WTC11 (cell line): ENCODE results near the gene EVA1A. TPM values are rescaled to one million over a fixed set of nuclear protein-coding genes. Genes with fewer than 3 reads are reported as not detected.

Experiments used
- ATAC-seq: fragments of 200-7000 bp; cut with Tn5 transposase; 2 replicates; pipeline ENCODE4 v1.10.0; 2021; ENCODE audit warnings: mild to moderate bottlenecking, moderate library complexity
- CTCF ChIA-PET: fragments of 300-600 bp; sonication (Branson Sonifier 250); formaldehyde crosslinking; loops from one replicate; lab custom pipeline; 2021; ENCODE audit warnings: antibody characterized with exemption; lab: Charles Lee
- POLR2A ChIA-PET: fragments of 350-600 bp; sonication (Branson Sonifier 250); formaldehyde crosslinking; loops from one replicate; lab custom pipeline; 2021; ENCODE audit warnings: antibody characterized with exemption; lab: Charles Lee
- DNase-seq: peaks from one replicate; pipeline ENCODE4 v3.0.0; 2021; ENCODE audit warnings: low spot score
- H3K27ac Mint-ChIP-seq: 2 replicates; pipeline ENCODE4 v1.8.0; 2021; ENCODE audit warnings: mixed read lengths
- H3K27me3 Mint-ChIP-seq: 2 replicates; pipeline ENCODE4 v1.8.0; 2021; ENCODE audit warnings: low read depth, mild to moderate bottlenecking, moderate library complexity, mixed read lengths
- H3K36me3 Mint-ChIP-seq: 2 replicates; pipeline ENCODE4 v1.8.0; 2021; ENCODE audit warnings: mixed read lengths
- H3K4me1 Mint-ChIP-seq: 2 replicates; pipeline ENCODE4 v1.8.0; 2022; ENCODE audit warnings: mixed read lengths
- H3K4me3 Mint-ChIP-seq: 2 replicates; pipeline ENCODE4 v1.8.0; 2021; ENCODE audit warnings: mild to moderate bottlenecking, moderate library complexity, mixed read lengths
- H3K9me3 Mint-ChIP-seq: 2 replicates; pipeline ENCODE4 v1.8.0; 2021; ENCODE audit warnings: mixed read lengths
- ARID4B ChIP-seq: sonication (generic); formaldehyde crosslinking; IDR thresholded peaks from 2 replicates; pipeline ENCODE4 v1.8.0; 2023; ENCODE audit warnings: missing genetic modification reagents, mild to moderate bottlenecking, borderline replicate concordance
- ATF3 ChIP-seq: sonication (generic); formaldehyde crosslinking; conservative IDR thresholded peaks from 2 replicates; pipeline ENCODE4 v1.8.1; 2022; ENCODE audit warnings: mild to moderate bottlenecking, missing genetic modification reagents
- EMX1 ChIP-seq: fragments of 250-450 bp; sonication (Bioruptor Pico); IDR thresholded peaks from 2 replicates; pipeline ENCODE4 v1.8.0; 2021; ENCODE audit warnings: mild to moderate bottlenecking
- ERG ChIP-seq: fragments of 250-450 bp; sonication (Bioruptor Pico); IDR thresholded peaks from 2 replicates; pipeline ENCODE4 v1.8.0; 2021; ENCODE audit warnings: mild to moderate bottlenecking
- ETV6 ChIP-seq: sonication (generic); formaldehyde crosslinking; IDR thresholded peaks from 2 replicates; pipeline ENCODE4 v1.8.1; 2022; ENCODE audit warnings: mild to moderate bottlenecking, missing genetic modification reagents
- GABPB1 ChIP-seq: sonication (generic); formaldehyde crosslinking; IDR thresholded peaks from 2 replicates; pipeline ENCODE4 v1.8.1; 2023; ENCODE audit warnings: mild to moderate bottlenecking, missing genetic modification reagents
- HMGA2 ChIP-seq: fragments of 250-450 bp; sonication (Bioruptor Pico); IDR thresholded peaks from 2 replicates; pipeline ENCODE4 v1.4.0; 2021; ENCODE audit warnings: mild to moderate bottlenecking, moderate library complexity
- IRF2 ChIP-seq: sonication (generic); formaldehyde crosslinking; IDR thresholded peaks from 2 replicates; pipeline ENCODE4 v1.8.0; 2022; ENCODE audit warnings: low read depth, missing genetic modification reagents, borderline replicate concordance
- MAX ChIP-seq: sonication (generic); formaldehyde crosslinking; IDR thresholded peaks from 2 replicates; pipeline ENCODE4 v1.8.0; 2022; ENCODE audit warnings: mild to moderate bottlenecking, missing genetic modification reagents
- NFATC4 ChIP-seq: fragments of 250-450 bp; sonication (Bioruptor Pico); IDR thresholded peaks from 2 replicates; pipeline ENCODE4 v1.9.0; 2021; ENCODE audit warnings: mild to moderate bottlenecking
- NR1H2 ChIP-seq: sonication (generic); formaldehyde crosslinking; IDR thresholded peaks from 2 replicates; pipeline ENCODE4 v1.9.0; 2021; ENCODE audit warnings: mild to moderate bottlenecking, moderate library complexity, missing genetic modification reagents
- NR2C2 ChIP-seq: sonication (generic); formaldehyde crosslinking; IDR thresholded peaks from 2 replicates; pipeline ENCODE4 v1.8.0; 2022; ENCODE audit warnings: mild to moderate bottlenecking, missing genetic modification reagents
- RORB ChIP-seq: fragments of 250-450 bp; sonication (Bioruptor Pico); IDR thresholded peaks from 2 replicates; pipeline ENCODE4 v1.9.0; 2021; ENCODE audit warnings: mild to moderate bottlenecking
- SP1 ChIP-seq: sonication (generic); formaldehyde crosslinking; conservative IDR thresholded peaks from 2 replicates; pipeline ENCODE4 v1.8.1; 2022; ENCODE audit warnings: missing genetic modification reagents
- TEAD1 ChIP-seq: sonication (generic); formaldehyde crosslinking; IDR thresholded peaks from 2 replicates; pipeline ENCODE4 v1.8.0; 2022; ENCODE audit warnings: mild to moderate bottlenecking, missing genetic modification reagents
- ZNF232 ChIP-seq: sonication (generic); formaldehyde crosslinking; IDR thresholded peaks from 2 replicates; pipeline ENCODE4 v1.8.0; 2022; ENCODE audit warnings: mild to moderate bottlenecking, missing genetic modification reagents
- ZNF425 ChIP-seq: fragments of 250-450 bp; sonication (Bioruptor Pico); conservative IDR thresholded peaks from 2 replicates; pipeline ENCODE4 v1.9.0; 2021; ENCODE audit warnings: mild to moderate bottlenecking
- ZNF532 ChIP-seq: fragments of 250-450 bp; sonication (Bioruptor Pico); IDR thresholded peaks from 2 replicates; pipeline ENCODE4 v1.9.0; 2021; ENCODE audit warnings: mild to moderate bottlenecking, borderline replicate concordance
- ZSCAN18 ChIP-seq: fragments of 250-450 bp; sonication (Bioruptor Pico); IDR thresholded peaks from 2 replicates; pipeline ENCODE4 v2.1.2; 2022; ENCODE audit warnings: mild to moderate bottlenecking, moderate library complexity
- total RNA-seq: library from RNA; stranded (reverse); gene quantifications from 3 replicates; pipeline ENCODE4 v1.2.3, GENCODE V29; 2021

EVA1A gene
- total RNA-seq, 1 experiment from 2014 or later, result 4.1 TPM

GRCh38 chr2:75594596-75594995, 33.9 kb upstream of the EVA1A start:
- Mint-ChIP-seq H3K4me1 (peaks cover 7% of the 10 kb centered on the region; the same call in 1 of the 2 replicates), H3K27ac (no peak overlapping the region), H3K27me3 (no peaks in the 10 kb centered on the region), H3K36me3 (no peaks in the 10 kb centered on the region), H3K4me3 (no peak overlapping the region), H3K9me3 (peaks cover 5% of the 10 kb centered on the region; the same call in 1 of the 2 replicates)
- no peak for TF ChIP-seq HMGA2
- no peak for TF ChIP-seq NFATC4
- ChIA-PET CTCF (interaction anchor here (2.1 kb wide), 1 partner anchor 14 kb away, joined by 6 read pairs; no protein-coding TSS in a partner anchor), POLR2A (no interaction called here)
- no peak for ATAC-seq
- no peak for DNase-seq

- Mint-ChIP-seq H3K4me3 (no peak overlapping the region), H3K27me3 (no peaks in the 10 kb centered on the region), H3K4me1 (peaks cover 7% of the 10 kb centered on the region; the same call in 1 of the 2 replicates), H3K36me3 (no peaks in the 10 kb centered on the region), H3K9me3 (peaks cover 5% of the 10 kb centered on the region; the same call in 1 of the 2 replicates), H3K27ac (no peak overlapping the region)
- POLR2A ChIA-PET, result no interaction called here
- CTCF ChIA-PET, result interaction anchor here (1.0 kb wide), 1 partner anchor 16 kb away, joined by 3 read pairs; no protein-coding TSS in a partner anchor
- TF ChIP-seq NR1H2 (CRISPR knock-in tag), result no peak
- TF ChIP-seq NFATC4, result no peak
- TF ChIP-seq NR2C2 (CRISPR knock-in tag), result no peak
- TF ChIP-seq TEAD1 (CRISPR knock-in tag), result no peak
- TF ChIP-seq SP1, result no peak
- no peak for TF ChIP-seq EMX1 (CRISPR knock-in tag)
- TF ChIP-seq ERG (CRISPR knock-in tag), result no peak
- TF ChIP-seq ETV6 (CRISPR knock-in tag), result no peak
- no peak for TF ChIP-seq ZNF232
- DNase-seq, result no peak
- no peak for ATAC-seq
Measured at GRCh38 chr2:75592888-75593287, 32.1 kb upstream of the EVA1A start.

GRCh38 chr2:75592030-75592429, 31.3 kb upstream of the EVA1A start:
- no peak overlapping the region for H3K27ac Mint-ChIP-seq
- POLR2A ChIA-PET, result no interaction called here
- H3K4me3 Mint-ChIP-seq, result no peak overlapping the region
- no peaks in the 10 kb centered on the region for H3K27me3 Mint-ChIP-seq
- peaks cover 7% of the 10 kb centered on the region; the same call in 1 of the 2 replicates for H3K4me1 Mint-ChIP-seq
- no peaks in the 10 kb centered on the region for H3K36me3 Mint-ChIP-seq
- no peak for ATAC-seq
- peaks cover 5% of the 10 kb centered on the region; the same call in 1 of the 2 replicates for H3K9me3 Mint-ChIP-seq
- CTCF ChIA-PET, result no interaction called here
- DNase-seq, result no peak
- no peak for TF ChIP-seq GABPB1 (CRISPR knock-in tag)
- TF ChIP-seq ZNF425 (CRISPR knock-in tag), result no peak
- no peak for TF ChIP-seq ZNF532 (CRISPR knock-in tag)
- TF ChIP-seq RORB (CRISPR knock-in tag), result no peak
- no peak for TF ChIP-seq IRF2 (CRISPR knock-in tag)
- TF ChIP-seq SP1, result no peak
- no peak for TF ChIP-seq ZSCAN18 (CRISPR knock-in tag)
- no peak for TF ChIP-seq ATF3
- TF ChIP-seq ARID4B (CRISPR knock-in tag), result no peak
- no peak for TF ChIP-seq MAX (CRISPR knock-in tag)
